NCI-H128 (cell line): ENCODE results near the gene SOBP.

Source experiments
- DNase-seq: peaks from one replicate; lab custom pipeline; 2025; ENCODE audit not compliant: unreplicated experiment; lab: John Stamatoyannopoulos, UW

Gene SOBP

DNA sequence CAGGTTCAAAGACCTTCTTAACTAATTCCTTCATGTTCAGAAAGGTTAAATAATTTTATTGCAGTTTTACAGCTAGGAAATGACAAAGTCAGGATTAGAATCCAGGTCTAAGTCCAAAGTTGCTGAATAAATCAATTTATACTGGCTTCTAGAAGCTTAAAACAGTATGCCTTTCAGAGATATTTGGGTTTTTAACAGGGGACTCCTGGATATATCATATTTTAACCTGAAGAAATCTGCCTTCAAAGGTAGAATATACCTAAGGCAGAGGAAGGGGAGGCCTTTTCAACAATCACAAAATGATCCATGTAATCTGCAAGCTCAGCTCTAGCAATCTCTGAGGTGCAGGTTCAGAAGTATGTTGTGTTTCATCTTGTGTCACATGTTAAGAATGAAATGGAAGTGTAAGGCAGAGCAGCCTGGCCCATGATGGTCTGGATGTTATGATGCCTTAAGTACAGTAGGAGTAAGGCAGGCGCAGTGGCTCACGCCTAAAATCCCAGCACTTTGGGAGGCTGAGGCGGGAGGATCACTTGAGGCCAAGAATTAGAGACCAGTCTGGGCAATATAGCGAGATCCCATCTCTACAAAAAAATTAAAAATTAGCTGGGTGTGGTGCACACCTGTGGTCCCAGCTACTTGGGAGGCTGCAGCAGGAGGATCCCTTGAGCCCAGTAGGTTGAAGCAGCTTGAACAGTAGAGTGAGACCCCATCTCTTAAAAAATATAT lies 123.9 kb downstream of the SOBP start:
- no peak for DNase-seq

DNA sequence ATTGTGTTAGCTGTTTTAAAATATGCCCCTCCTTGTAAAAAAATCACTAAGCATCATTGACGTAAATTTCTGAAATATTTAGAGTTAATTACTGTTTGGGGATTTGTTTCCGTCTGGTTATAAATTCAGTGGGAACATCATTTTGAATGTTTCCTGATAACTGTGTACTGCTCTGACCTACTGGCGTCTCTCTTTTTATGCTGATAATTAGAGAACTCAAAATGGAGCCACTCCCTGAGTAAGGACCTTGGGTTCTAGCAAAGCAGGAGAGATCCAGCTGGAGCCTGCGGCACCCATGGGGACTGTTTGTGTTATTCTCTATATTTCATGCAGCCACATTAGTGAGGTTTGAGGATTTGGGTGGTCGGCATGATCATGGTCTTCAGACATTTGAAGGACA lies 124.9 kb downstream of the SOBP start:
- DNase-seq: no peak

DNA sequence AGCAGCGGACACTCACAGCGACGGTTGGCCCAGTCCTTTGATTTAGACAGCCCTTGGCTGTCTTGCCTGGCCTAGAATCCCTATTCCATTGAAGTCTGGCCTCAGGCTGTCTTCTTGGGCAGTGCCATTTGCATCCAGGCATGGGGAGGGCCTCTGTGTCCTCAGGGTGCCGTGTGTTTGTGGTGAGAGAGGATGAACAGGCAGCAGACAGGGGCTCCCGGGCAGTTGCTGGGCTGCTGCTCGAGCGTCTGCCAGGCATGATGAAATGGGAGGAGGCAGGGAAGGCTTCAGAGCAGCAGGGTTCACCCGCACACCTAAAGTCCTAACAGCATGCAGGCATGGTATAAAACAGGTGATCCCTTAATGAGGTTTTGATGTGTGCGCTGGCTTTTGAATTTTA lies 126.9 kb downstream of the SOBP start:
- DNase-seq: no peak

DNA sequence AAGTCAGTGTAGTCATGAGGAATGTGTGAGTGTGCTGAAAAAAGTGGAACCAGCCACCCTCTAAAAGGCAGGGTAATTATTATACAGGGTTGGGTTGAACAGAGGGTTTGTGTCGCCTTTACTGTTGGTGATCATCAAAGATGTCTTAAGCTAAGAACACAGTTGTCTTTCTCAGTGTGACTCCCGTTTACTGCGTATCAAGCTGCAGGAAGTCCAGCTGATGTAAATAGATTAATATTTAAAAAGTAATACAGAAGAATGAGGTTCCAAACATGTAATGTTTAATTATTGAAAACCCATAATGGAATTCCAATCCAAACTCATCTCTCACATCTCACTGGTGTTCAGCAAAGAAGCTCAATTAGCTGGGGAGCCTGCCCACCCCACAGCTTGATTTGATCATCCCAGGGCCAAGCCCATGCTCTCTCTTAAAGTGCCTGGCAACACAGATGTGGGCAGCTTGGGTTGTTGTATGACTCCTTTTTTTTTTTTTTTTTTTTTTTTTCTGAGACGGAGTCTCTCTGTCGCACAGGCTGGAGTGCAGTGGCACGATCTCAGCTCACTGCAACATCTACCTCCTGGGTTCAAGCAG lies 127.5 kb downstream of the SOBP start:
- DNase-seq: no peak

DNA sequence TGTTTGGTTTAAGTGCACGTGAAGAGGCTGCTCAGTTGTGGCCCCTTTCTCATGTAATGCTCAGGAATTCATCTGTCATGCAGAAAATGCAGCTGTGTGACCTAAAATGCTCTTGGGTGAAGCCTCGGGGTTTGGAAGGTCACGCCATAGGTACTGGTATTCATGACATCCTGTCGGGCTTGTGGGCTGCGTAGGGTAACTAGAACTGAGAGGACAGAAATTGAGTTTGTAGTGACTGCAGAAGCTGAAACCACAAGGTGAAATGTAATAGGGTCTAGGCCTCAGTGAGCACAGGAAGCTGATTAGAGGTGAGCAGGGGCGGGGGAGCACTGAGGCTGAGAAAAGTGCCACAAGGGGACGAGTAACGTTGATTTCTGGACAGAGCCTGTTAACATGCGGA lies 128.8 kb downstream of the SOBP start:
- no peak for DNase-seq

DNA sequence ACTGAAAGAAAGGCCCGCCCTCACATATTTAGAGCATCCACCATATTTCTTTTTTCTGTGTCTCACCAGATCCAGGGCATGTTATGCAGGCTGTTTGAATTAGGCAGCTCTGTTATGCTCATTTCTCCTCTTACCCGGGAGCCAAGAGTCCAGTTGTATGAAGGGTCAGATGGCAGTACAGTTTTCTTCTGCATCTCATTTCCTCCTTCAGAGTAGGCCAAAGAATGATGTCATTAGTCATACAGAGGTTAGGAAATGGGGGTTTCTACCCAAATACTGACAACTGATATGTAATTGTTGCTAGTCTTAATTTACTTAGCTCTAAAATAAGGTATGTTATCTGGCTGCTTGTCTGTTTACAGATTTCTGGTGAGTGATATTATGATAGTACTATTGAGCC lies 130.8 kb downstream of the SOBP start:
- no peak for DNase-seq

DNA sequence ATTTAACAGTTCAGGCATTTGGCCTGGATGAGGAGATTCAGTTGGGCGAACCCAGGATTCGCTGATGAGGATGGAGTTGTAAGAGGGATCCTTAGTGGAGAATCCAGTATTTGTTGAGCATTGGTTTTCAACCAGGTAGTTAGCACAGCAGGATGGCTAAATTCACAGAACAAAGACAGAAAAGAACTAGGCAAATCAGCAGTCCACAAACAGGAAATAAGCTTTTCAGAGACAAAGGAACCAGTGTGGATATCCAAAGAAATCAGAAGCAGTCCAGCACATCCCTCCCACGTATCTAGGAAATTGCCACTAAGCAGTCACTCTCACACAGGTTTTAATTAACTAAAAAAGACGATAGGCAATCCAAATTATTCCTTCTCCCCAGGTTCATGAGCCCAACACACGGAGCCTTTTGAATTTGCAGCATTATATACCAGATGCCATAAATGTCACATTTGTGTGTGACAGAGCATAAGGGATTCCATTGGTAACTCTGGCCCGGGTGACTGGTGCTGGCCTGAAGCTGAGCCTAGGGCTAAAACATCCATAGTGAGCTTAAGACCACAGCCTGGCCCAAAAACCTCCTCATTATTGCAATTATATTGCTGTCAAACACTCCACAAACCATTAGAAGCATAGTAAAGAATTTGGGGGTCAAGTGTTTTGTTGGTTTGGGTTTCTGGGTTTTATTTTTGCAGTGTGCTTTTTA lies 131.5 kb downstream of the SOBP start:
- no peak for DNase-seq

DNA sequence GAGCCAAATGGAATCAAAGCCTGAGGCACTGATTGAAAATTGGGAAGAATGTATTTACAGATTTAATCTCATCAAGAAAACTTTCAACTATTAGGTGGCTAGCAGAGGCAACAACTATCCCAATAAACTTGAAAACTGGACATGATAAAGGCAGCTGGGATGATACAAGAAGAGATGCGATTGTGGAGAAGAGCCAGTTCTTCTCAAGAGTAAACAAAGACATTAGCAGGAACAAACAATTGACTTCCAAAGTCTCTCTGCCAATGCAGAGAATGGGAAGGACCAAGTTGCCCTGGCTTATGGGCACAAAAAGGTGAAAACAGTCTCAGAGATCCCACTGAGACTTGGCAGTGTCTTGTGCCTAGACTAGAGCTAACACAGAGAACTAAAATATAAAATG lies 132.4 kb downstream of the SOBP start:
- DNase-seq: no peak

DNA sequence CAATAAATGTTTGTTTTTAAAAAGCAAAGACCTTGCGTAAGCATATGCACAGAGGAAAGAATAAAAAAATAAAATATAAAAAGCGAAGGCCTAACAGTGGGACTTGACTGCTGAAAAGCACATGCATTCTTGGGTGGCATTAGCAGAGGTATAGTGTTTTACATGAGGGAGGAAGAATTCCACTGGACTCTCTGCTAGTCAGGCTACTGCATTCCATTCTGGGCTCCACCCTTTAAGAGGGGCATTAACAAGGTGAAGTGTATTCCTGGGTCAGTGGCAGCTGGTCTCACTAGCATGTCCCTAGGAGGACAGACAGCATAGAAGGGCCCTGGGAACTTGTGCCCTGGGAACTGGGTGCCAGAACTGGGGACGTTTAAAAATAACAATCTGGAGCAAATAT lies 134.1 kb downstream of the SOBP start:
- DNase-seq: no peak

DNA sequence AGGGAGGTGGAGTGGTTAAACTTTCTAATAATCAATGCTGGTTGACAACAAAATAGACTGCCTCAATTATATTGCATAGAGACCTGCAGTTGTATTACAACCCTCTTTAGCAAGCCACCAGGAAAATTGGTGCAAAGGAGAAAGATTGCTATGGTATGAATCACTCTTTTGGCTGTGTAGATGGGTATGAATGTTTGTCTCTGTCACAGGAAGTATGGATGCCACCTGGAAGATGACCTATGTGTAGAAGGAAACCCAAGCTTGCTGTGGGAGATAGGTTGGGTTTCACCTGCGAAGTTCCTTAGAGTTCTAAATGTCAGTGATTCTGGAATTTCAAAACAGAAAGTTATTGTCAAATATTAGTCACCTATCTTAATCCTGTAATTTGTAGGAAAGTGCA lies 134.6 kb downstream of the SOBP start:
- DNase-seq: no peak

DNA sequence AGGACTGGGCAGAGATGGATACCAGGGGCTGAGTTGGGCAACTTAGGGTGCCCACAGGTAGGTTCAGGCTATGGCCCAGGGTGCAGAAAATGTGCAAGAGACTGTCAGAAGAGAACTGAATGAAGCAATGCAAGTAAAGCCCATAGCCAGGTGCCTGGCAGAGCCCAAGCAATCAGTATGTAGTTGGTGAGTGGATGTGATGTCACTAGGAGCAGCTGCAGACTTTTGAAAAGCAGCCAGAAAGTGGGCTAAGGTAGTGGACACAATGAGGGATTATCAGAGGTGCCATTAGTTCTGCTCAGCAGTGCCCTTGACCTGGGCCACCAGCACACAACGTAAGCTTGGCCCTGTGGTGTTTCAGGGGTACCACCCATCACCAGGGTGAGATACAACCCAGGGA lies 135.3 kb downstream of the SOBP start:
- DNase-seq: no peak

DNA sequence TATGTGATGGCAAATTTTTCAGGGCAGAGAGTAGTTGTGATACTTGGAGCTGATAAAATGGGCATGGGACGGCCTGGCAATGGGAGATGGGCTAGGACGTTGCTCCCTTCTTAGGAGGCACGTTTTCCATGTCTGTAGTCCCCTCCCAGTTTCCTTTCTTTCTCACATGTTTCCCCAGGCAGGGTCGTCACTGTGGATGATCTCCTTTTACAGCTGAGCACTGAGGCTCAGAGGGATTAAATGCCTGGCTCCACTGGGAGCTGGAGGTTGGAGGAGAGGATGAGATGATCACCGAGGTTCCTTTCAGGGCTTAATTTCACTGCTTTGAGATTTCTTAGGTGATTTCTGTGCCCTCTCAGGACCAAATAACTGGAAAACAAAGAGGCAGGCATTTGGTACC lies 136.7 kb downstream of the SOBP start:
- no peak for DNase-seq

DNA sequence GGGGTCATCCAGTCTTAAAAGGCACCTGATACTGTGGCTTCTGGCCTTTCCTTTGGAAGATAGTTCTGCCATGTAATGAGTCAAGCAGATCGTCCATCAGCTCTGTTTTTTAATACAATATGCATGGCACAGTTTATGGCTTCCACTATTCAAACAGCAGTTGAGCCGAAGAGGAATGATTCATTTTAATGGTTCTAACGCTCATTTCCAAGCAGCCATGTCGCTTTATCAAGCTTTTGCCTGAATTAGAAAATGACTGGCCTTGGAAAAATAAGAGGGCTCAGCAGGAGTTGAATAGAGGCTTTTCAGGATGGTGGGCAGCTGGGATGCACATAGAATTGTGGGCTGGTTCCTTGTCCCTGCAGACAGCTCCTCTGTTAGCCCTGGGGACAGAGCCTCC lies 138.1 kb downstream of the SOBP start:
- DNase-seq: no peak

DNA sequence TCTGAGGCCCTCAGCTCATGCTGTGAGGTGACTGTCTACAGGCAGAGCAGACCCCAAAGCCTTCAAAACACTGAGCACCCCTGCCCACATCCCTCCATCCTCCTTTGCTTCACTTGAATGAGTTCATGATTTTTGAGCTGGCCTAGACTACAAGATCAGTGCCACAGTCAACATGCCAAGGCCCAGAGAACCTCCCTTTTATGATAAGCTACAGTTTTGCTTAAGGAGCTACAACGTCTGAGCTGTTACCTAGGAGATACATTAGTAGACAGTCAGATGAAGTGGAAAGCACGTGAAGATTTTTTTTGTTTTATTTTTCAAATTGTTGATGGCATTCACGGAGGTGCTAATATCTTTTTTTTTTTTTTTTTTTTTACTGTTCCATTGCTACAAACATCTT lies 139.0 kb downstream of the SOBP start:
- DNase-seq: no peak

DNA sequence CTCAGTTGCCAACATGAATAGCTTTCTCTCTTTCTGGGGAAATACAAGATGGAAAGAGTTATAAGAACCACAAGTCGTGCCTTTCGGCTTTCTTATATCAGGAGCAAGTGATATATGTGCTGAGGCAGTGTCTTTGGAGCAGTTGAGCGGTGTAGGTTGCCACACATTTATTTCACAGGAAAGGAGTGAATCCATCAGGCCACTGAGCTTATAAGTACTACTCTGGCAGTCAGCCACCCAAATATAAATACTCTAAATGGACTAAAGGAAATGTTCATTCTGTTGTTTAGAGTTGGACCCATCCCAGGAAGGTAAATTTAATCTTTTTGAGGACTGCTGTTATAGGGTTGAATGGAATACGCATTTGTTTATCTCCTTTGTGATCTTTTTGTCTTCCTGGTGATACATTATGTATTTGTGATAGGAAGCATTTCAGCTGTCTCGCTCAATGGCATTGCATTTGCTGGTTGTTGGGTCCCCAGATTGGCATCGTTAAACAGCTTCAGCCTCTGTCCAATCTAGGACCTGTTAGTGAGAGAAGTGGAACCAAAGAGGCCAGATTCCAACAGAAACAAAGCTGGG lies 139.7 kb downstream of the SOBP start:
- peak; percentile 84 for DNase-seq

DNA sequence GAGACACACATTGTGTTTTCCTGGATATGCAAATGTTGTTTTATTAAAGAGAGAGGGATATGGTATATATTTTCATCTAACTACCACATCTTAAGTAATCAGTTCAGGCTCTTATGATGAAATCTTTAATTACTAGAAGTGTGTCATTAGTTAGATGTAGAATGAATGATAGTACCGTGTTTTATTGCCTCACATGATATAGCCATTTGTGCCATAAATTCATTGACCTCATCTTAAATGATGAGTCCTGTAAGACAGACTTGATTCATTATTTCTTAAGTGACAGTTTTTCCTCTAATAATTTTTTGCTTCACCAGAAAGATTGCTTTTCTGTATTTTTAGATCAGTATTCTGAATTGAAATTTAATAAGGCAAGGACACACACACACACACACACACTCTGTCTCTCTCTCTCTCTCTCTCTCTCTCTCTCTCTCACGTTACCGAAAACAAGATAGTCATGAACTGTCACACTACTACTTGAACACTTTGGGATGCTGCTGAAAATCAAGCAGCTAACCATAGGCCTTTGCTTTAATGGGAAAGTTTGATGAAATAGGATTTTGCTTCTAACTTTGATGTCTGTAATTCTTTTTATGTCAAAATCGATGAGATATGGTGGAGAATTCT lies 140.5 kb downstream of the SOBP start:
- no peak for DNase-seq

DNA sequence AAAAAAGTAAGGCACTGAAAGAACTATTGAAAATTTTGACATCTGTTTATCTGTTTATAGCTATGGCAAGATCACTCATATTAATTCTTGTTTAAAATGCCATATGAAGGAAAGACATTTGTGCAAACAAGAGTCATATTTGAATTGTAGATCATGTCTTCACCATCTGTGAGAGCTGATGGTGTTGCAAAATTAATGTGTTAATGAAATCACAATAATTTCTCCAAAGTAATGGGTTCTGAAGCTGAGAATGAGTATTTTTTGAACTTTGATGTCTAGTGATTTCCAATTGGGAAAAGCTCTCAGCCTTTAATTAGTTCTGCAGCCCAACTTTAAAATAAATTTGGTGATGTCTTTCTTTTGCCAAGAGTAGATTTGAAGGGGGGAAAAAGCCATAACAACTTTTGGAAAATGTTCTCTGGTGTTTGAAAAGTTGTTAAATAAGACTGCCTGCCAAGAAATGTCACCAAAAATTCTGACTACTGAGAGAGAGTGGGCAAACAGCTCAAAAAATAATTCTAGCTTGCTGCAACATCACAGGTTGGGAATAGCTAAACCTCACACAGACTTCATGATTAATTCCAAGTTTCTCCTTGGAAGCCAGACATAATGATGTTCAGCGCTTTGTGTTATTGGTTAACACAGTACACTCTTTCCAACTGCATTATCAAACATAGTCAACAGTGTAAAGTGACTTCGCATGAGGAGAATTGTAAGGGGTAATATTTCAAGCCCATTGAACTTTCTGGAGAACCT lies 142.6 kb downstream of the SOBP start:
- DNase-seq: no peak

DNA sequence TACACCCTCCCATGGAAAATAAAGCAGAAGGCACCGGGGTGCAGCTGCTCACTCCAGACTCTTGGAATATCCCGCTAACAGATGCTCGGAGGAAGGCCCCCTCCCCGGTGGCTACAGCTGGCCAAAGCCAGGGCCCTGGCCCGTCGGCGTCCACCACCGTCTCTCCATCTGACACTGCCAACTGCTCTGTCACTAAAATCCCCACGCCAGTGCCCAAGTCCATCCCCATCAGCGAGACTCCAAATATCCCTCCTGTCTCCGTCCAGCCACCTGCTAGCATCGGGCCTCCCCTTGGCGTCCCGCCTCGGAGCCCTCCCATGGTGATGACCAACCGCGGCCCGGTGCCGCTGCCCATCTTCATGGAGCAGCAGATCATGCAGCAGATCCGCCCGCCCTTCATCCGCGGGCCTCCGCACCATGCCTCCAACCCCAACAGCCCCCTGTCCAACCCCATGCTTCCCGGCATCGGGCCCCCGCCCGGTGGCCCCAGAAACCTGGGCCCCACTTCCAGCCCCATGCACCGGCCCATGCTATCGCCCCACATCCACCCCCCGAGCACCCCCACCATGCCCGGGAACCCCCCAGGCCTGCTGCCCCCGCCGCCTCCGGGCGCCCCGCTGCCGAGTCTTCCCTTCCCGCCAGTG lies 143.9 kb downstream of the SOBP start:
- no peak for DNase-seq

DNA sequence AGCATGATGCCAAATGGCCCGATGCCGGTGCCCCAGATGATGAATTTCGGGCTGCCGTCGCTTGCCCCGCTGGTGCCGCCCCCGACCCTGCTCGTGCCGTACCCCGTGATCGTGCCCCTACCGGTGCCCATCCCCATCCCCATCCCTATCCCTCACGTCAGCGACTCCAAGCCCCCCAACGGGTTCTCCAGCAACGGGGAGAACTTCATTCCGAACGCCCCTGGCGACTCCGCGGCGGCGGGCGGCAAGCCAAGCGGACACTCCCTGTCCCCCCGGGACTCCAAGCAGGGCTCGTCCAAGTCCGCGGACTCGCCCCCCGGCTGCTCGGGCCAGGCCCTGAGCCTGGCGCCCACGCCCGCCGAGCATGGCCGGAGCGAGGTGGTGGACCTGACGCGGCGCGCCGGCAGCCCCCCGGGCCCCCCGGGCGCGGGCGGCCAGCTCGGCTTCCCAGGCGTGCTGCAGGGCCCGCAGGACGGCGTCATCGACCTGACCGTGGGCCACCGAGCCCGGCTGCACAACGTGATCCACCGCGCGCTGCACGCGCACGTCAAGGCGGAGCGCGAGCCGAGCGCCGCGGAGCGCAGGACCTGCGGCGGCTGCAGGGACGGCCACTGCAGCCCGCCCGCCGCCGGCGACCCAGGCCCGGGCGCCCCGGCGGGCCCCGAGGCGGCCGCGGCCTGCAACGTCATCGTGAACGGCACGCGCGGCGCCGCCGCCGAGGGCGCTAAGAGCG lies 144.6 kb downstream of the SOBP start:
- no peak for DNase-seq

DNA sequence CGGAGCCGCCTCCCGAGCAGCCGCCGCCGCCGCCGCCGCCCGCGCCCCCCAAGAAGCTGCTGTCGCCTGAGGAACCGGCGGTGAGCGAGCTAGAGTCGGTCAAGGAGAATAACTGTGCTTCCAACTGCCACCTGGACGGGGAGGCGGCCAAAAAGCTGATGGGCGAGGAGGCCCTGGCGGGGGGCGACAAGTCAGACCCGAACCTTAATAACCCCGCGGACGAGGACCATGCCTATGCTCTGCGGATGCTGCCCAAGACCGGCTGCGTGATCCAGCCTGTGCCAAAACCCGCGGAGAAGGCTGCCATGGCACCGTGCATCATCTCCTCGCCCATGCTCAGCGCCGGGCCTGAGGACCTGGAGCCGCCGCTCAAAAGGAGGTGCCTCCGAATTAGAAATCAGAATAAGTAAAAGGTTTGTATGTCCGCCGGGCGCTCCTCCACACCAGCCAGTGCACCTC lies 145.2 kb downstream of the SOBP start:
- DNase-seq: no peak
